ENCODE results near the gene DSC2.

- TF ChIP-seq EZH2 (IDR thresholded peaks at IDR 0.05; ENCODE audit: borderline replicate concordance, insufficient read depth, low read length, poor library complexity, severe bottlenecking), result no peak
- TF ChIP-seq CTCF (IDR thresholded peaks at IDR 0.05; ENCODE audit: poor library complexity, severe bottlenecking), result no peak
- no peak for TF ChIP-seq REST (IDR thresholded peaks at IDR 0.05; ENCODE audit: borderline replicate concordance)
These were observed 2.6 kb downstream of the DSC2 start for GRCh38 chr18:31099450-31100230.

Data from neural cell (in vitro differentiated cells).